ENCODE data around the gene PTGES2.

The PTGES2 gene

DNA sequence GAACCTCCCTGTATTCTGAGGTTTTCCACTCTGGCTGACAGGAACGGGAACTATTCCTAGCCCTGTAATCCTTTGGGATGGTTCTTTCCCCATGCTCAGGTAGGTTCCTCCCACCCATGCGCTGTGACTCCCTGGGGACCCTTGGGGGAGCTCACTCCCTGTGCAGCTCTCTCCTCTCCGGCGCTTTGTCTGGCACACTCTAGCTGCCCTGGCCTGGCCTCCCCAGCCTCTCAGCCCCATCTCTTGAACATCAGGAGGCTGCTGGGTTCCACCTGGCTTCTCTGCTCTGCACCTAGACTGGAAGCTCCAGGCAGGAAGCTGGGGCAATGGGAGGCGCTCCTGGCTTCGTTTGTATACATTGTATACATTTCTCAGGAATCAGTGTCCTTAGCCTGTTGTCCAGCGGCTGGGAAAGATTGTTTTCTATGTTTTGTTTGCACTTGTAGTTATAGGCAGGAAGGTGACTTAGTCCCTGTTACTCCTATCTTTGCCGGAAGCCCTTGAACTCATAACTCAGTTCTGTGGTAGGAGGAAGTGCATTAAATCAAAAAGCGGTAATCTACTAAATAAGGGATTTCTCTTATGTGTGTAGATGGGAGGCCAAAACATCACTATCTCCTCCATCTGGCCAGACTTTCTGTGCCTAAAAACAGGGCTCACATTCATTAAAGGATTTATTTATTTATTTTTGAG, 39.1 kb downstream of the PTGES2 start:
- no peak for ATAC-seq (replicated peaks; ENCODE audit: extremely low read depth, poor library complexity, severe bottlenecking)
- H3K27ac Mint-ChIP-seq (ENCODE audit: low read depth), result peak overlapping the region; percentile 49
- DNase-seq (ENCODE audit: low spot score in 2 of 2), result no peak
- H3K36me3 Mint-ChIP-seq (ENCODE audit: insufficient read depth), result peaks cover 24% of the 10 kb centered on the region
- H3K4me1 Mint-ChIP-seq, result peaks cover 63% of the 10 kb centered on the region
- no peaks in the 10 kb centered on the region for H3K27me3 Mint-ChIP-seq
- H3K4me3 Mint-ChIP-seq, result no peak overlapping the region
- no peaks in the 10 kb centered on the region for H3K9me3 Mint-ChIP-seq

DNA sequence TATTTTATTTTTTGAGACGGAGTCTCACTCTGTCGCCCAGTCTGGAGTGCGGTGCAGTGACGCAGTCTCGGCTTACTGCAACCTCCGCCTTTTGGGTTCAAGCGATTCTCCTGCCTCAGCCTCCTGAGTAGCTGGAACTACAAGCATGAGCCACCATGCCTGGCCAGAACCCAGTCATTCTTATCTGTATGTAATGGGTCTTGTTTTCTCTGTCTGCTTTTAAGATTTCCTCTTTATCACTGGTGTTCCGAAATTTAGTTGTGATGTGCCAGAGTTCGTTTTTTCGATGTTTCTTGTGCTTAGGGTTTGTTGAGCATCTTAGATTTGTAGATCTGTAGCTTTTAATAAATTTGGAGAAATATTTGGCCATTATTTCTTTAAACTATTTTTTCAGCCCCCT, 40.3 kb downstream of the PTGES2 start:
- Mint-ChIP-seq H3K4me3 (peak overlapping the region; percentile 23), H3K27me3 (no peaks in the 10 kb centered on the region), H3K27ac (ENCODE audit: low read depth) (peak overlapping the region; percentile 49), H3K9me3 (no peaks in the 10 kb centered on the region), H3K4me1 (peaks cover 52% of the 10 kb centered on the region), H3K36me3 (ENCODE audit: insufficient read depth) (peaks cover 23% of the 10 kb centered on the region)
- no peak for DNase-seq (ENCODE audit: low spot score in 2 of 2)
- ATAC-seq (replicated peaks; ENCODE audit: extremely low read depth, poor library complexity, severe bottlenecking), result no peak

DNA sequence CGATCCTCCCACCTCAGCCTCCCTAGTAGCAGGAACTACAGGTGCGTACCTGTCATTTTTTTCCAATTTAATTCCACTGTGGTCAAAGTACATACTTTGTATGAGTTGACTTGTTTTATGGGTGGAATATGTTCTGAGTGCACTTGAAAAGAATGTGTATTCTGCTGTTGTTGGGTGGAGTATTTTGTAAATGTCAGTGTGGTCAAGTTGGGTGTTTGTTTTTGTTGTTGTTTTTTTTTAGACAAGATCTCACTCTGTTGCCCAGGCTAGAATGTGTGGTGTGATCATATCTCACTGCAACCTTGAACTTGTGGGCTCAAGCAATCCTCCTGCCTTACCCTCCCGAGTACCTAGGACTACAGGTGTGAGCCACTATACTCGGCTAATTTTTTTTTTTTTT, 41.6 kb downstream of the PTGES2 start:
- peaks cover 50% of the 10 kb centered on the region for H3K4me1 Mint-ChIP-seq
- no peak for ATAC-seq (replicated peaks; ENCODE audit: extremely low read depth, poor library complexity, severe bottlenecking)
- H3K27ac Mint-ChIP-seq (ENCODE audit: low read depth), result no peak overlapping the region
- DNase-seq (ENCODE audit: low spot score in 2 of 2), result no peak
- H3K4me3 Mint-ChIP-seq, result no peak overlapping the region
- H3K36me3 Mint-ChIP-seq (ENCODE audit: insufficient read depth), result peaks cover 23% of the 10 kb centered on the region
- no peaks in the 10 kb centered on the region for H3K27me3 Mint-ChIP-seq
- no peaks in the 10 kb centered on the region for H3K9me3 Mint-ChIP-seq

DNA sequence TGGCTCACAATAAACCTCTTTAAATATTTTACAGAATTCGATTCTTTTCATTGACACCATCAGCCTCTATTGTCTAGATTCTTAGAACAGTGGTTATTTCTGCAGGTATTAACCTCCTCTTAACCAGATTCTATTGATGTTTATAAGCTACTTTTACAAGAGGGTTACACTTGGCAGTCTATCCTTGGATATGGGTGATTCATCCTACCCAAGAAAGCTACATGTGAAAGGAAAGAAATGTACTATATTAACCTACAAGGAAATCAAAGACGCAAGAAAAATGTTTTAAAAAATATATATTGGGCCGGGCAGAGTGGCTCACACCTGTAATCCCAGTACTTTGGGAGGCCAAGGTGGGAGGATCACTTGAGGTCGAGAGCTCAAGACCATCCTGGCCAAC, 42.8 kb downstream of the PTGES2 start:
- Mint-ChIP-seq H3K4me1 (peaks cover 51% of the 10 kb centered on the region), H3K27ac (ENCODE audit: low read depth) (peak overlapping the region; percentile 79), H3K4me3 (no peak overlapping the region), H3K27me3 (no peaks in the 10 kb centered on the region), H3K36me3 (ENCODE audit: insufficient read depth) (peaks cover 24% of the 10 kb centered on the region), H3K9me3 (no peaks in the 10 kb centered on the region)
- no peak for ATAC-seq (replicated peaks; ENCODE audit: extremely low read depth, poor library complexity, severe bottlenecking)
- no peak for DNase-seq (ENCODE audit: low spot score in 2 of 2)

DNA sequence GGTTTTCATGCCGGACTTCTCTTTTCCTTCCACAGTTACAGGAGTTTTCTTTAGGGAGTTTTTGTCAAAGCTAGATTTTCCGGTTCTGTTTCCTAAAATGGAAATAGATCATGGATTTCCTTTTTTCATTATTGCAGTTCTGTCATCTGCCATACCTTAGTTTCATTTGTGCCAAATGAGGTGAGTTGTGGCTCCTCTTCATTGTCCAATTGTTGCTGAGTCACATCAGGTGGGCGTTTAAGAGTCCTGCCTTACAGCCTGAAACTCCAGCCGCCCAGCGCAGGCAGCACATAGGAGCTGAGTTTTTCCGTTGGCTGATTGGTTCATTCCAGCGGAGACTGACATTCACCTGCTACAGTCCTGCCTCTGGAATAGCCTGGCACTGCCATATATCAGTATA, 45.4 kb downstream of the PTGES2 start:
- no peaks in the 10 kb centered on the region for H3K27me3 Mint-ChIP-seq
- no peaks in the 10 kb centered on the region for H3K9me3 Mint-ChIP-seq
- peaks cover 26% of the 10 kb centered on the region for H3K36me3 Mint-ChIP-seq (ENCODE audit: insufficient read depth)
- ATAC-seq (replicated peaks; ENCODE audit: extremely low read depth, poor library complexity, severe bottlenecking), result no peak
- peaks cover 51% of the 10 kb centered on the region for H3K4me1 Mint-ChIP-seq
- peak overlapping the region; percentile 55 for H3K27ac Mint-ChIP-seq (ENCODE audit: low read depth)
- H3K4me3 Mint-ChIP-seq, result no peak overlapping the region
- DNase-seq (ENCODE audit: low spot score in 2 of 2), result no peak

DNA sequence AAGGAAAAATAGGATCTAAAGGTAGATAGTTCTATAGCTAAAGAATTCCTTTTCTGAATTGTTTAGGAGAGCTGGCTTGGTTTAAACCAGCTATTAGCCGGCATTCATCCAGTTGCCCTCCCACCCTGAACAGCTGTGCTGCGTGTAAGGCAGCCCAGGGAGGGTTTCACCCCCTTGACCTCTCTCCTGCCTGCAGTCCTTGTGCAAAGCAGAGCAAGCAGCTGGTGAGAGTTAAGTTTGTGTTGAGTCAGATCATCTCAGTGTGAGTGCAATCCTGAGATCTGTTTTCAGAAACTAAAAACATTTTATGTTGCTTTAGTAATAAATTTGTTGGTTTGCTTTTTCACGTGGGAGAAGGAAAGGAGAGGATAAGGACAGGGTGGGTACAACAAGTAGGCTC, 46.5 kb downstream of the PTGES2 start:
- ATAC-seq (replicated peaks; ENCODE audit: extremely low read depth, poor library complexity, severe bottlenecking), result no peak
- DNase-seq (ENCODE audit: low spot score in 2 of 2), result no peak
- Mint-ChIP-seq H3K4me3 (no peak overlapping the region), H3K27ac (ENCODE audit: low read depth) (peak overlapping the region; percentile 55), H3K4me1 (peaks cover 51% of the 10 kb centered on the region), H3K9me3 (no peaks in the 10 kb centered on the region), H3K27me3 (no peaks in the 10 kb centered on the region), H3K36me3 (ENCODE audit: insufficient read depth) (peaks cover 25% of the 10 kb centered on the region)

DNA sequence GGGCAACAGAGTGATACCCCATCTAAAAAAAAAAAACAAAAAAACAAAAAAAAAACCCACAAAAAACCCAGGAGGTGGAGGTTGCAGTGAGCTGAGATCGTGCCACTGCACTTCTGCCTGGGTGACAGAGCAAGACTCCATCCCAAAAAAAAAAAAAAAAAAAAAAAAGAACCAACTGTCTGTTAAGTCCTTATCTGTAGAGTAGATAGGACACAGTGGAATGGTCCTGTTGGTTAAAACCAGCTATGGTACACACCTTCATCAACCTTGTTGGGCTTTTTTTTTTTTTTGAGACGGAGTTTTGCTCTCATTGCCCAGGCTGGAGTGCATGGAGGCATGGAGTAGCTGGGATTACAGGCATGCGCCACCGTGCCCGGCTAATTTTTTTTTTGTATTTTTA, 47.3 kb downstream of the PTGES2 start:
- ATAC-seq (replicated peaks; ENCODE audit: extremely low read depth, poor library complexity, severe bottlenecking) (no peak), DNase-seq (ENCODE audit: low spot score in 2 of 2) (no peak)
- H3K4me3 Mint-ChIP-seq, result no peak overlapping the region
- H3K36me3 Mint-ChIP-seq (ENCODE audit: insufficient read depth), result peaks cover 20% of the 10 kb centered on the region
- no peaks in the 10 kb centered on the region for H3K9me3 Mint-ChIP-seq
- H3K27me3 Mint-ChIP-seq, result no peaks in the 10 kb centered on the region
- H3K4me1 Mint-ChIP-seq, result peaks cover 44% of the 10 kb centered on the region
- H3K27ac Mint-ChIP-seq (ENCODE audit: low read depth), result no peak overlapping the region

DNA sequence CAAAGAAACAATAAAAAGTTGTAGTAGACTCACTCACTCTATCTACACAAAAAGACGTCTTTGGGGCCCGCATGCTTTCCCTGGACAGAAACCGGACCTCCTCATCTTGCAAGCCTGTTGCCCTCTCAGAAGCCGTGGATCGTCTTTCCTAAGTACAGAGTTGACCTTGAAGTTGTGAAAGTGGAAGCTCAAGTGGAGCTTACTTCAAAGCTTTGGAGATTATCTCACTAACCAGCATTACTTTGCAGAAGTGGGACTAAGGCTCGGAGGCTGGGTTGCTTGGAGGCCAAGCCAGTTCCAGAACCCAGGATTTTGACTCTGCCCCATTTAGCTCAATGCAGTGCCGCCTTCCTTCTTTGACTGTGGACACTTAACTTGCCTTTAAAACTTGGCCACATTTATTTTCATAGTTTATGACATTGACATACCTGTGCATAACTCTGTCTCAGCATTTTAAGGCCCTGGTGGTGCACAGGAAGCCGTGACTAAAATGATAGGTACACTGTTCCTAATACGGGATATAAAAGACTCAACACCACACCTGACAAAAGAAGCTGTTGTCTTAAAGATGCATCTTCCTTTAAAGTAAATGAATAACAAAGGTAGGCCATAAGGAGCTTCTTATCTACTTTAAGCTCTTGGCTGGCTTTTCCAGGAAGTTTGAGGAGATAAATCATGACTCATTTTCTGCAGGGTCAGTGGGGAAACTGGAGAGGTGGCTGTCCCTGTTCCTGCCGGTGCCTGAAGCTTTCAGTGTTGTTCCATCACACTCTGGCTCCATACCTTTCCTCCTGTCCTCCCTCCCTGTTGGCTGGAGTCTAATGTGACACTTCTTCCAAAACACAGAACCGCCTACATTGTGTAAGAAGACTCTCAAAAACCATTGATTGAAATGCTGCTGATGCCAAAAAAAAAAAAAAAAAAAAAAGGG, 48.8 kb downstream of the PTGES2 start:
- Mint-ChIP-seq H3K27me3 (no peaks in the 10 kb centered on the region), H3K4me1 (peaks cover 36% of the 10 kb centered on the region), H3K36me3 (ENCODE audit: insufficient read depth) (peaks cover 13% of the 10 kb centered on the region), H3K27ac (ENCODE audit: low read depth) (peak overlapping the region; percentile 67), H3K9me3 (no peaks in the 10 kb centered on the region), H3K4me3 (peak overlapping the region; percentile 20)
- DNase-seq (ENCODE audit: low spot score in 2 of 2), result no peak
- no peak for ATAC-seq (replicated peaks; ENCODE audit: extremely low read depth, poor library complexity, severe bottlenecking)

DNA sequence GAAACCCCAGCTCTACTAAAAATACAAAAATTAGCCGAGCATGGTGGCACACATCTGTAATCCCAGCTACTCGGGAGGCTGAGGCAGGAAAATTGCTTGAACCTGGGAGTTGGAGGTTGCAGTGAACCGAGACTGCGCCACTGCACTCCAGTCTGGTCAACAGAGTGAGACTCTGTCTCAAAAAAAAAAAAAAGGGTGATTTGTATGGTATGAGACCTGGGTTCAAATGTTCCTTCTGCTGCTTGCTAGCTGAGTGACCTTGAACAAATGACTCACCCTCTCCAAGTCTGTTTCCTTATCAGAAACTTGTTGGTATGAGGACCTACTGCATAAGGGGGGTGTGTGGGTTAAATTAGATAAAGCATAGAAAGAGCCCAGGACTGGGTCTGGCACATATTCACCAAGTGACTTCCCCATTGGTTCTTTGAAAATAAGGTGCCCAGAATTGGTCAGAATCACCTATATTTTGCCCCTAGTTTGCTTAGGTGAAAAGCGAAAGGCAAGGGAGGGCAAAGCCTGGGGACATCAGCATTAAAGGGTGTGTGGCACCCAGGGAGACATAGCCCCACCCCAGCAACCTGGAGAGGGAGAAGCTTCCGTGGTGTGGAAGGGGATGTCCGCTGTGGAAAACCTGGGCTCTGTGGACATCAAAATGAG, 49.6 kb downstream of the PTGES2 start:
- Mint-ChIP-seq H3K4me1 (peaks cover 42% of the 10 kb centered on the region), H3K9me3 (no peaks in the 10 kb centered on the region)
- no peak for DNase-seq (ENCODE audit: low spot score in 2 of 2)

DNA sequence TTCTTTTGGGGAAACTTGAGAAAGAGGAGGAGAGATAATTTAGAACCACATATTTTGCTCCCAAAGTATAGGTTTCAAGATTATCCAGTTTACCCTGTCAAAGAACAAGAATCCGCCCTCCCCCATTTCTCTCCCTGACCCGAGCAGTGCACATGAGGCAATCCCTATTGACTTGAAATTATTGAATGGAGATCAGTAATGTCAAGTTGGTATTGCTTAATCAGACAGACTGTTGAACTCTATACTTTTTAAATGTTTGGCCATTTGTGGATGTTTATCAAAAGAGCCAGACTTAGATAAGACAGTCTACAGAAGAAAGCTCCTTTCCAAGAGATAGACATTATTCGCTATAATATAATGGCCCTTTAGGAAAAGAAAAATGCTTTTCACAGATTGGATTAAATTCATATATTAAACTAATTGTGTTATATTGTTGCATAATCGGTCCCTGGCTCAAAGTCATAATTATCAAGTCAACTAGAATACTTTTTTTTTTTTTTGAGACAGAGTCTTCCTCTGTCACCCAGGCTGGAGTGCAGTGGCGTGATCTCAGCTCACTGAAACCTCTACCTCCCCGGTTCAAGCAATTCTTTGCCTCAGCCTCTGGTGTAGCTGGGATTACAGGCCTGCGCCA, 54.2 kb downstream of the PTGES2 start:
- no peaks in the 10 kb centered on the region for H3K27me3 Mint-ChIP-seq
- peak overlapping the region; percentile 54 for H3K4me3 Mint-ChIP-seq
- no peak for DNase-seq (ENCODE audit: low spot score in 2 of 2)
- H3K4me1 Mint-ChIP-seq, result peaks cover 53% of the 10 kb centered on the region
- H3K27ac Mint-ChIP-seq (ENCODE audit: low read depth), result peak overlapping the region; percentile 73
- ATAC-seq (replicated peaks; ENCODE audit: extremely low read depth, poor library complexity, severe bottlenecking), result no peak
- H3K36me3 Mint-ChIP-seq (ENCODE audit: insufficient read depth), result peaks cover 4% of the 10 kb centered on the region
- no peaks in the 10 kb centered on the region for H3K9me3 Mint-ChIP-seq

More for the DNA sequence above, 49.6 kb downstream of the PTGES2 start:
- peaks cover 12% of the 10 kb centered on the region for H3K36me3 Mint-ChIP-seq (ENCODE audit: insufficient read depth)
- H3K27me3 Mint-ChIP-seq, result no peaks in the 10 kb centered on the region
- no peak overlapping the region for H3K4me3 Mint-ChIP-seq
- peak overlapping the region; percentile 67 for H3K27ac Mint-ChIP-seq (ENCODE audit: low read depth)
- no peak for ATAC-seq (replicated peaks; ENCODE audit: extremely low read depth, poor library complexity, severe bottlenecking)

DNA sequence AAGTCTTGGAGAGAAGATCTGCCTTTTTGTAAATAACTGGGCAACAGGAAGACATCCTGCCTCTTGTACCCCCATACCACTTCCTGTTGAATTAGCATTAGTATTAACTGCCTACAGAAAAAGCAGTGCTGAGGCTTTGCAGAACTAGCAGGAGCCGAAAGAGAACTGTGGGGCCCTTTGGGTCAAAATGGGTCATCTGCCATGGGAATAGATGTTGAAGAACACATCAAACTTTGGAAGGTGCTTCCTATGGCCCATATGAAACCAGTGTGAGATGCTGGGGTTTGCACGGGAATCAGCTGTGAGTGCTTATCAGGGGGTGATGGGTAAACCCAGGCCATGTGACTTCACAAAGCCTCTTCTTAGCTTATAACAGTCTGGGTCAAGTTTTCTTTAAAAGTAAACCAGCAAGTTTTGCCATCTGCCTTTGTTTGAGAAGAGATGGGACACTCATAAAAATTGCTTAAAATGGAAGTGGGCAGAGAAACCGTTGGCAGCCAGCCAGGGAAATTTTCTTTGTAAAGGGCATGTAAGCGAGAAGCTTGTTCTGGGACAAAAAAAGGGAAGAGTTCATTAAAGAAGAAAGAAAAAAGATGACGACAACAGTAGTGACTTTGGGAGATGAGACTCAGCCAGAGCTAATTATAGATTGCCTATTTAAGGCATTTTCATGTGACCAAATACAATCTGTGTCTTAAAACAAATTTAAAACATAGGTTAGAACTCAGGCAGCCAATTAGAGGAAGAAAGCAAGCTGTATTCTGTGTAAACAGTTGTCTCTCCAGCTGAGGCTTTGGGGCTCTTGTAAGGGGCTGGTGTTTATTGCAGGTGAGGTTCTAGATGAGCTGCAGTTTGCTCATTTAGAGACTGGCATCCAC, 55.1 kb downstream of the PTGES2 start:
- peak in 1 of 2 donors; percentile 17 for DNase-seq (ENCODE audit: low spot score in 2 of 2)
- Mint-ChIP-seq H3K4me3 (no peak overlapping the region), H3K27ac (ENCODE audit: low read depth) (peak overlapping the region; percentile 92), H3K4me1 (peaks cover 45% of the 10 kb centered on the region), H3K36me3 (ENCODE audit: insufficient read depth) (peaks cover 2% of the 10 kb centered on the region), H3K27me3 (no peaks in the 10 kb centered on the region), H3K9me3 (no peaks in the 10 kb centered on the region)
- ATAC-seq (replicated peaks; ENCODE audit: extremely low read depth, poor library complexity, severe bottlenecking), result no peak

Data from central memory CD8-positive, alpha-beta T cell (primary cell).